ENCODE data around the gene PLD3. TPM values are rescaled to one million over a fixed set of nuclear protein-coding genes. Genes with fewer than 3 reads are reported as not detected.

The PLD3 gene
- total RNA-seq, 2 donors from 2014 or later, result 328 to 639 TPM

- DNase-seq (ENCODE audit: low spot score), result no peak
- intact Hi-C loops (cut with DNase I), result no loop called here
- H3K27ac ChIP-seq, result peak overlapping the region; percentile 7 to 45
Observed at GRCh38 chr19:40411958-40412499, 63.5 kb downstream of the PLD3 start.

GRCh38 chr19:40412866-40413265, 64.4 kb downstream of the PLD3 start:
- H3K4me3 ChIP-seq, result no peak overlapping the region
- H3K27ac ChIP-seq, result no peak overlapping the region
- H3K27me3 ChIP-seq (replicated peaks; ENCODE audit: insufficient read depth), result no peaks in the 10 kb centered on the region
- no peak for DNase-seq (ENCODE audit: low spot score)
- no peaks in the 10 kb centered on the region for H3K9me3 ChIP-seq
- no peak for TF ChIP-seq POLR2A (IDR thresholded peaks at IDR 0.05)
- TF ChIP-seq POLR2AphosphoS5 (IDR thresholded peaks at IDR 0.05), result no peak
- TF ChIP-seq CTCF (IDR thresholded peaks at IDR 0.05), result no peak
- H3K36me3 ChIP-seq, result no peaks in the 10 kb centered on the region
- 71% methylated on average over 4 of the region's 4 CpGs for WGBS
- intact Hi-C loops (cut with DNase I), result no loop called here
- H3K4me1 ChIP-seq (replicated peaks), result no peaks in the 10 kb centered on the region

More at GRCh38 chr19:40411958-40412499, 63.5 kb downstream of the PLD3 start:
- H3K27me3 ChIP-seq (replicated peaks; ENCODE audit: insufficient read depth), result no peaks in the 10 kb centered on the region
- TF ChIP-seq POLR2AphosphoS5 (IDR thresholded peaks at IDR 0.05) (no peak), CTCF (IDR thresholded peaks at IDR 0.05) (no peak), POLR2A (IDR thresholded peaks at IDR 0.05) (no peak)
- no peaks in the 10 kb centered on the region for H3K36me3 ChIP-seq
- no peaks in the 10 kb centered on the region for H3K9me3 ChIP-seq
- no peaks in the 10 kb centered on the region for H3K4me1 ChIP-seq (replicated peaks)
- WGBS, result 80% methylated on average over 8 of the region's 8 CpGs
- no peak overlapping the region for H3K4me3 ChIP-seq

GRCh38 chr19:40413291-40413845, 64.9 kb downstream of the PLD3 start, which contains the start of gene PRX:
Gene PRX, minus strand, starts transcription at chr19:40413378. Its CDS starts 5,446 bp downstream, at chr19:40407932.
- intact Hi-C loops (cut with DNase I), result no loop called here
- Histone ChIP-seq H3K9me3 (no peaks in the 10 kb centered on the region), H3K27ac (peak within 1 kb of the TSS in 1 of 2 donors; percentile 45), H3K4me3 (no peak within 1 kb of the TSS), H3K4me1 (replicated peaks) (no peaks in the 10 kb centered on the region), H3K27me3 (replicated peaks; ENCODE audit: insufficient read depth) (no peaks in the 10 kb centered on the region), H3K36me3 (no peaks in the 10 kb centered on the region)
- DNase-seq (ENCODE audit: low spot score), result no peak
- 36% methylated on average over 18 of the region's 18 CpGs for WGBS
- no peak for TF ChIP-seq CTCF (IDR thresholded peaks at IDR 0.05)
- no peak for TF ChIP-seq POLR2A (IDR thresholded peaks at IDR 0.05)
- TF ChIP-seq POLR2AphosphoS5 (IDR thresholded peaks at IDR 0.05), result no peak

GRCh38 chr19:40414542-40415535, 66.3 kb downstream of the PLD3 start:
- Histone ChIP-seq H3K27me3 (replicated peaks; ENCODE audit: insufficient read depth) (no peaks in the 10 kb centered on the region), H3K9me3 (no peaks in the 10 kb centered on the region), H3K36me3 (no peaks in the 10 kb centered on the region), H3K4me3 (no peak overlapping the region), H3K27ac (no peak overlapping the region), H3K4me1 (replicated peaks) (no peaks in the 10 kb centered on the region)
- intact Hi-C loops (cut with DNase I), result no loop called here
- DNase-seq (ENCODE audit: low spot score), result no peak
- WGBS, result 76% methylated on average over 21 of the region's 21 CpGs
- no peak for TF ChIP-seq CTCF (IDR thresholded peaks at IDR 0.05)
- no peak for TF ChIP-seq POLR2A (IDR thresholded peaks at IDR 0.05)
- no peak for TF ChIP-seq POLR2AphosphoS5 (IDR thresholded peaks at IDR 0.05)
